Measurements from ENCODE around the gene DNAJC21. TPM values are rescaled to one million over a fixed set of nuclear protein-coding genes. Genes with fewer than 3 reads are reported as not detected.

The DNAJC21 gene
- total and polyA plus RNA-seq, 10 of the 15 experiments (the other 5 are each of a cell fraction or from before 2014, with no cell fraction given): 9.2 to 53.5 (median 23.7) TPM

DNA sequence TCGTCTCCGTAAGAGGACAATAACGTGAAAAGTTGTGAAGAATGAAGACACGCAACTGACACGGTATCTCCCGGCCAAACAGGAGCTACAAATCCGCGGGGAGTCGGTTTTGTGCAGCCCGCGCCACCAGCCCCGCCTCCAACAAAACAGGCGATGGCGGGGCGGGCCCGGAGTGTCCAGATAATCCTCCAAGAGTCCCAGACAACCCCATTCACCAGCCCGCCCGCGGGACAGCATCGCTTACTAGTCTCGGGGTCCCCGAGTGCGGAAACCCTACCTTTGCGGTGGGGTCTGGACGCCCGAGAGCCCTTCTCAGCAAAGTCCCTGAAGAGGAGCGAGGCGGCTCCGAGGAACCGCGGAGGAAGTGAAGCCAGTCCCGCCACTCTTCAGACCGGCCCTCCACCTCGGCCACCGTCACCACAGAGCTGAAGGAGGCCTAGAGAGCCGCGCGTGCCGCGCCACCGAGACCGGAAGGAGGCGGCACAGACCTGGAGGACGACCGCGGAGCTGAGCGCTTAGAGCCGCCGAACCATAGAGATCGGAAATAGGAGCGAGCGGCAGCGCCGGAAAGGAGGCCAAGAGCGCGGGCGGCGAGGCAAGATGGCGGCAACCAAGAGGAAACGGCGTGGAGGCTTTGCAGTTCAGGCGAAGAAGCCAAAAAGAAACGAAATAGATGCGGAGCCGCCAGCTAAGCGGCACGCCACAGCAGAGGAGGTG lies 14.1 kb upstream of the DNAJC21 start, which contains the start of the genes BRIX1 and RAD1 (continued):
- TF ChIP-seq KAT2A (conservative IDR thresholded peaks at IDR 0.05; ENCODE audit: control insufficient read depth, low read depth, low read length) (no peak), FOXK2 (IDR thresholded peaks at IDR 0.05) (no peak), CEBPZ (IDR thresholded peaks at IDR 0.05; ENCODE audit: low read depth, low read length) (no peak), CHD1 (IDR thresholded peaks at IDR 0.05; ENCODE audit: low read depth, low read length) (no peak), SMAD1 (IDR thresholded peaks at IDR 0.05; ENCODE audit: low read depth, partially characterized antibody) (no peak), CREB1 (IDR thresholded peaks at IDR 0.05; ENCODE audit: low read depth) (peak; percentile 72), POLR2AphosphoS2 (IDR thresholded peaks at IDR 0.05; ENCODE audit: low read depth, low read length) (peak; percentile 85; the same call in 1 of the 2 replicates), SMARCA5 (IDR thresholded peaks at IDR 0.05) (no peak; the same call in 1 of the 2 replicates), POLR2AphosphoS5 (IDR thresholded peaks at IDR 0.05; ENCODE audit: low read length) (peak; percentile 94), BMI1 (IDR thresholded peaks at IDR 0.05; ENCODE audit: borderline replicate concordance) (no peak), WRNIP1 (IDR thresholded peaks at IDR 0.05; ENCODE audit: borderline replicate concordance, low read depth, low read length) (no peak; the same call in 1 of the 2 replicates), FOS (IDR thresholded peaks at IDR 0.05; ENCODE audit: borderline replicate concordance, extremely low read depth, insufficient read length) (no peak), PAX5 (IDR thresholded peaks at IDR 0.05; ENCODE audit: borderline replicate concordance, low read depth, low read length) (no peak), HDAC2 (IDR thresholded peaks at IDR 0.05) (no peak), KLF5 (IDR thresholded peaks at IDR 0.05; ENCODE audit: partially characterized antibody) (no peak), BRCA1 (IDR thresholded peaks at IDR 0.05; ENCODE audit: low read depth, low read length) (peak; percentile 36; the same call in 1 of the 2 replicates), GATAD2B (conservative IDR thresholded peaks at IDR 0.05; ENCODE audit: low read depth) (no peak; the same call in 1 of the 2 replicates), MYB (IDR thresholded peaks at IDR 0.05; ENCODE audit: borderline replicate concordance, low read depth, low read length) (no peak), ATF2 (IDR thresholded peaks at IDR 0.05; ENCODE audit: low read length) (no peak)
- TF ChIP-seq, protein P1, sequence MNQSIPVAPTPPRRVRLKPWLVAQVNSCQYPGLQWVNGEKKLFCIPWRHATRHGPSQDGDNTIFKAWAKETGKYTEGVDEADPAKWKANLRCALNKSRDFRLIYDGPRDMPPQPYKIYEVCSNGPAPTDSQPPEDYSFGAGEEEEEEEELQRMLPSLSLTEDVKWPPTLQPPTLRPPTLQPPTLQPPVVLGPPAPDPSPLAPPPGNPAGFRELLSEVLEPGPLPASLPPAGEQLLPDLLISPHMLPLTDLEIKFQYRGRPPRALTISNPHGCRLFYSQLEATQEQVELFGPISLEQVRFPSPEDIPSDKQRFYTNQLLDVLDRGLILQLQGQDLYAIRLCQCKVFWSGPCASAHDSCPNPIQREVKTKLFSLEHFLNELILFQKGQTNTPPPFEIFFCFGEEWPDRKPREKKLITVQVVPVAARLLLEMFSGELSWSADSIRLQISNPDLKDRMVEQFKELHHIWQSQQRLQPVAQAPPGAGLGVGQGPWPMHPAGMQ (IDR thresholded peaks at IDR 0.05; ENCODE audit: borderline replicate concordance): no peak
- TF ChIP-seq, protein P2, sequence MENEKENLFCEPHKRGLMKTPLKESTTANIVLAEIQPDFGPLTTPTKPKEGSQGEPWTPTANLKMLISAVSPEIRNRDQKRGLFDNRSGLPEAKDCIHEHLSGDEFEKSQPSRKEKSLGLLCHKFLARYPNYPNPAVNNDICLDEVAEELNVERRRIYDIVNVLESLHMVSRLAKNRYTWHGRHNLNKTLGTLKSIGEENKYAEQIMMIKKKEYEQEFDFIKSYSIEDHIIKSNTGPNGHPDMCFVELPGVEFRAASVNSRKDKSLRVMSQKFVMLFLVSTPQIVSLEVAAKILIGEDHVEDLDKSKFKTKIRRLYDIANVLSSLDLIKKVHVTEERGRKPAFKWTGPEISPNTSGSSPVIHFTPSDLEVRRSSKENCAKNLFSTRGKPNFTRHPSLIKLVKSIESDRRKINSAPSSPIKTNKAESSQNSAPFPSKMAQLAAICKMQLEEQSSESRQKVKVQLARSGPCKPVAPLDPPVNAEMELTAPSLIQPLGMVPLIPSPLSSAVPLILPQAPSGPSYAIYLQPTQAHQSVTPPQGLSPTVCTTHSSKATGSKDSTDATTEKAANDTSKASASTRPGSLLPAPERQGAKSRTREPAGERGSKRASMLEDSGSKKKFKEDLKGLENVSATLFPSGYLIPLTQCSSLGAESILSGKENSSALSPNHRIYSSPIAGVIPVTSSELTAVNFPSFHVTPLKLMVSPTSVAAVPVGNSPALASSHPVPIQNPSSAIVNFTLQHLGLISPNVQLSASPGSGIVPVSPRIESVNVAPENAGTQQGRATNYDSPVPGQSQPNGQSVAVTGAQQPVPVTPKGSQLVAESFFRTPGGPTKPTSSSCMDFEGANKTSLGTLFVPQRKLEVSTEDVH (IDR thresholded peaks at IDR 0.05; ENCODE audit: low read depth, partially characterized antibody): peak; percentile 92
